Subcutaneous abdominal adipose tissue (tissue), 5 donors: ENCODE results near the gene TGFBR2.

Experiments used
- H3K27ac ChIP-seq: one replicate; pipeline ENCODE4 v1.7.0; 2013; ENCODE audit warnings: low read depth, mild to moderate bottlenecking, inconsistent platforms, low read length, moderate library complexity
- H3K27me3 ChIP-seq, 5 donors: one replicate each; pipeline ENCODE4 v1.7.0; 2013; ENCODE audit warnings: low read length in 5 of 5, inconsistent platforms in 1 of 5; ENCODE audit not compliant: control insufficient read depth in 5 of 5, insufficient read depth in 4 of 5
- H3K36me3 ChIP-seq, 5 donors: one replicate each; pipeline ENCODE4 v1.7.0; 2013; ENCODE audit warnings: low read length in 5 of 5; ENCODE audit not compliant: control insufficient read depth in 5 of 5, insufficient read depth in 5 of 5
- H3K4me1 ChIP-seq, 5 donors: one replicate each; pipeline ENCODE4 v1.7.0; 2013; ENCODE audit warnings: low read length in 5 of 5, mild to moderate bottlenecking in 3 of 5, moderate library complexity in 1 of 5; ENCODE audit not compliant: control insufficient read depth in 5 of 5, insufficient read depth in 5 of 5
- H3K4me3 ChIP-seq, 5 donors: one replicate each; pipeline ENCODE4 v1.7.0; 2013; ENCODE audit warnings: low read length in 5 of 5, low read depth in 1 of 5
- H3K9ac ChIP-seq, 5 donors: one replicate each; pipeline ENCODE4 v1.7.0; 2013; ENCODE audit warnings: low read length in 5 of 5, mild to moderate bottlenecking in 4 of 5, moderate library complexity in 3 of 5
- H3K9me3 ChIP-seq, 5 donors: one replicate each; pipeline ENCODE4 v1.7.0; 2013; ENCODE audit warnings: low read length in 5 of 5; ENCODE audit not compliant: control insufficient read depth in 5 of 5
- donor health status: healthy.
- donor health status: healthy.
- donor health status: healthy.
- donor health status: healthy.
- donor health status: healthy.

The TGFBR2 gene

DNA sequence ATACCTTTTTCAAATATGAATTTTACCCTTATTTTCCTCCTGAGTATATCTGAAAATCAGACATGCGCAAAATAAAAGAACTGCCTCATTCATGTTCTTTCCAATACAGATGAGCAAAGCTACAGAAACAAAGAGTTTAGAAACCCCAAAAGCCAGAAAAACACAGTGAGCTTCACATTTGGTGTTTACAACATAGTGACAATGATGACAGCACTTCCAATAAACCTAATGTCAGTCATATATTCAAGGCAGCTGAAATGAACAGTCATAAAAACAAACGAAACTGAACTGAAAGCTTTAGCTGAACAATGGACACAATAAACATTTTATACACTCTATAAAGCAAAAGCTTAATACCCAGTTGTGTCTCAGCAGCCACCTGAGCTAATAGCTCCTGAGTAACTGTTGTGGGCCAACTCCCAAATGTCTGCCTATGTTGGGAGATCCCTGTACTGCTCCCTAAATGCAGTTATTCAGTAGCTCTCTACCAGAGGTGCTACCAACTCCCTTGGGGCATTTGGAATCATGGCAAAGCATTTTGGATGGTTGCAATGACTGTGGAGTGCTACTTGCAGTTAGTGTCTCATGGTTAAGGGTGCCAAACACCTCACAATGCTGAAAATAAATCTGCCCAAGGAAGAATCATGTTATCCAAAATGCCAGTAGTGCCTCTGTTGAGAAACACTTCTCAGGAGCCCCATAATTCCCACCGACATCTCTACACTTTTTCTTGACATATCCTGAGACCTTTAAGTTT is 131.5 kb downstream of the TGFBR2 start:
- Histone ChIP-seq H3K27ac (no peak overlapping the region), H3K36me3 (no peaks in the 10 kb centered on the region), H3K9ac (no peak overlapping the region), H3K27me3 (no peaks in the 10 kb centered on the region), H3K4me1 (peaks cover 0 to 29% (median 3%) of the 10 kb centered on the region in 5 donors), H3K4me3 (no peak overlapping the region), H3K9me3 (no peaks in the 10 kb centered on the region)

- Histone ChIP-seq H3K4me3 (no peak overlapping the region), H3K4me1 (peaks cover 0 to 22% (median 0%) of the 10 kb centered on the region in 5 donors), H3K9me3 (no peaks in the 10 kb centered on the region), H3K9ac (no peak overlapping the region), H3K27ac (no peak overlapping the region), H3K27me3 (no peaks in the 10 kb centered on the region), H3K36me3 (no peaks in the 10 kb centered on the region)
Observed at GRCh38 chr3:30738605-30739004, 132.2 kb downstream of the TGFBR2 start.

- no peak overlapping the region for H3K27ac ChIP-seq
Observed at GRCh38 chr3:30741889-30742288, 135.5 kb downstream of the TGFBR2 start.

GRCh38 chr3:30742796-30743619 is 136.6 kb downstream of the TGFBR2 start:
- H3K27me3 ChIP-seq: no peaks in the 10 kb centered on the region
- H3K4me3 ChIP-seq: no peak overlapping the region
- H3K9ac ChIP-seq: no peak overlapping the region
- H3K4me1 ChIP-seq: peaks cover 0 to 3% (median 0%) of the 10 kb centered on the region in 5 donors
- H3K27ac ChIP-seq: no peak overlapping the region
- H3K36me3 ChIP-seq: no peaks in the 10 kb centered on the region
- no peaks in the 10 kb centered on the region for H3K9me3 ChIP-seq

More at GRCh38 chr3:30741889-30742288, 135.5 kb downstream of the TGFBR2 start:
- Histone ChIP-seq H3K9me3 (no peaks in the 10 kb centered on the region), H3K36me3 (no peaks in the 10 kb centered on the region), H3K4me3 (no peak overlapping the region), H3K4me1 (peaks cover 0 to 7% (median 0%) of the 10 kb centered on the region in 5 donors), H3K27me3 (no peaks in the 10 kb centered on the region), H3K9ac (no peak overlapping the region)
